ENCODE results near the gene NPHS1.

The NPHS1 gene

GRCh38 chr19:35788205-35788960 lies 63.9 kb downstream of the NPHS1 start:
- Histone ChIP-seq H3K4me1 (no peaks in the 10 kb centered on the region), H3K4me3 (ENCODE audit: low read depth, low read length) (no peak overlapping the region), H3K36me3 (no peaks in the 10 kb centered on the region), H3K27me3 (no peaks in the 10 kb centered on the region), H3K9me3 (no peaks in the 10 kb centered on the region)
- TF ChIP-seq, protein P1, sequence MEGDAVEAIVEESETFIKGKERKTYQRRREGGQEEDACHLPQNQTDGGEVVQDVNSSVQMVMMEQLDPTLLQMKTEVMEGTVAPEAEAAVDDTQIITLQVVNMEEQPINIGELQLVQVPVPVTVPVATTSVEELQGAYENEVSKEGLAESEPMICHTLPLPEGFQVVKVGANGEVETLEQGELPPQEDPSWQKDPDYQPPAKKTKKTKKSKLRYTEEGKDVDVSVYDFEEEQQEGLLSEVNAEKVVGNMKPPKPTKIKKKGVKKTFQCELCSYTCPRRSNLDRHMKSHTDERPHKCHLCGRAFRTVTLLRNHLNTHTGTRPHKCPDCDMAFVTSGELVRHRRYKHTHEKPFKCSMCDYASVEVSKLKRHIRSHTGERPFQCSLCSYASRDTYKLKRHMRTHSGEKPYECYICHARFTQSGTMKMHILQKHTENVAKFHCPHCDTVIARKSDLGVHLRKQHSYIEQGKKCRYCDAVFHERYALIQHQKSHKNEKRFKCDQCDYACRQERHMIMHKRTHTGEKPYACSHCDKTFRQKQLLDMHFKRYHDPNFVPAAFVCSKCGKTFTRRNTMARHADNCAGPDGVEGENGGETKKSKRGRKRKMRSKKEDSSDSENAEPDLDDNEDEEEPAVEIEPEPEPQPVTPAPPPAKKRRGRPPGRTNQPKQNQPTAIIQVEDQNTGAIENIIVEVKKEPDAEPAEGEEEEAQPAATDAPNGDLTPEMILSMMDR (IDR thresholded peaks at IDR 0.05; ENCODE audit: low read depth, low read length): no peak
- DNase-seq: no peak

DNA sequence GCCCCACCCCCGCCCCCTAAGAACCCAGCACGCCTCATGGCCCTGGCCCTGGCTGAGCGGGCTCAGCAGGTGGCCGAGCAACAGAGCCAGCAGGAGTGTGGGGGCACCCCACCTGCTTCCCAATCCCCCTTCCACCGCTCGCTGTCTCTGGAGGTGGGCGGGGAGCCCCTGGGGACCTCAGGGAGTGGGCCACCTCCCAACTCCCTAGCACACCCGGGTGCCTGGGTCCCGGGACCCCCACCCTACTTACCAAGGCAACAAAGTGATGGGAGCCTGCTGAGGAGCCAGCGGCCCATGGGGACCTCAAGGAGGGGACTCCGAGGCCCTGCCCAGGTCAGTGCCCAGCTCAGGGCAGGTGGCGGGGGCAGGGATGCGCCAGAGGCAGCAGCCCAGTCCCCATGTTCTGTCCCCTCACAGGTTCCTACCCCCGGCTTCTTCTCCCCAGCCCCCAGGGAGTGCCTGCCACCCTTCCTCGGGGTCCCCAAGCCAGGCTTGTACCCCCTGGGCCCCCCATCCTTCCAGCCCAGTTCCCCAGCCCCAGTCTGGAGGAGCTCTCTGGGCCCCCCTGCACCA lies 65.0 kb downstream of the NPHS1 start:
- H3K4me3 ChIP-seq (ENCODE audit: low read depth, low read length): no peak overlapping the region
- H3K36me3 ChIP-seq: peaks cover 2% of the 10 kb centered on the region; the same call in 1 of the 2 replicates
- no peaks in the 10 kb centered on the region for H3K27me3 ChIP-seq
- no peaks in the 10 kb centered on the region for H3K9me3 ChIP-seq
- no peak for DNase-seq
- TF ChIP-seq, protein P1 (IDR thresholded peaks at IDR 0.05; ENCODE audit: low read depth, low read length): no peak
- H3K4me1 ChIP-seq: no peaks in the 10 kb centered on the region

GRCh38 chr19:35786299-35787160 lies 65.8 kb downstream of the NPHS1 start:
- no peaks in the 10 kb centered on the region for H3K9me3 ChIP-seq
- H3K36me3 ChIP-seq: peaks cover 5% of the 10 kb centered on the region; the same call in 1 of the 2 replicates
- no peak overlapping the region for H3K4me3 ChIP-seq (ENCODE audit: low read depth, low read length)
- DNase-seq: no peak
- TF ChIP-seq, protein P1 (IDR thresholded peaks at IDR 0.05; ENCODE audit: low read depth, low read length): no peak
- H3K4me1 ChIP-seq: no peaks in the 10 kb centered on the region
- no peaks in the 10 kb centered on the region for H3K27me3 ChIP-seq

GRCh38 chr19:35785339-35785627 lies 67.0 kb downstream of the NPHS1 start:
- H3K4me3 ChIP-seq (ENCODE audit: low read depth, low read length): no peak overlapping the region
- DNase-seq: no peak
- peaks cover 5% of the 10 kb centered on the region; the same call in 1 of the 2 replicates for H3K36me3 ChIP-seq
- no peaks in the 10 kb centered on the region for H3K4me1 ChIP-seq
- TF ChIP-seq, protein P1 (IDR thresholded peaks at IDR 0.05; ENCODE audit: low read depth, low read length): no peak
- no peaks in the 10 kb centered on the region for H3K27me3 ChIP-seq
- no peaks in the 10 kb centered on the region for H3K9me3 ChIP-seq

DNA sequence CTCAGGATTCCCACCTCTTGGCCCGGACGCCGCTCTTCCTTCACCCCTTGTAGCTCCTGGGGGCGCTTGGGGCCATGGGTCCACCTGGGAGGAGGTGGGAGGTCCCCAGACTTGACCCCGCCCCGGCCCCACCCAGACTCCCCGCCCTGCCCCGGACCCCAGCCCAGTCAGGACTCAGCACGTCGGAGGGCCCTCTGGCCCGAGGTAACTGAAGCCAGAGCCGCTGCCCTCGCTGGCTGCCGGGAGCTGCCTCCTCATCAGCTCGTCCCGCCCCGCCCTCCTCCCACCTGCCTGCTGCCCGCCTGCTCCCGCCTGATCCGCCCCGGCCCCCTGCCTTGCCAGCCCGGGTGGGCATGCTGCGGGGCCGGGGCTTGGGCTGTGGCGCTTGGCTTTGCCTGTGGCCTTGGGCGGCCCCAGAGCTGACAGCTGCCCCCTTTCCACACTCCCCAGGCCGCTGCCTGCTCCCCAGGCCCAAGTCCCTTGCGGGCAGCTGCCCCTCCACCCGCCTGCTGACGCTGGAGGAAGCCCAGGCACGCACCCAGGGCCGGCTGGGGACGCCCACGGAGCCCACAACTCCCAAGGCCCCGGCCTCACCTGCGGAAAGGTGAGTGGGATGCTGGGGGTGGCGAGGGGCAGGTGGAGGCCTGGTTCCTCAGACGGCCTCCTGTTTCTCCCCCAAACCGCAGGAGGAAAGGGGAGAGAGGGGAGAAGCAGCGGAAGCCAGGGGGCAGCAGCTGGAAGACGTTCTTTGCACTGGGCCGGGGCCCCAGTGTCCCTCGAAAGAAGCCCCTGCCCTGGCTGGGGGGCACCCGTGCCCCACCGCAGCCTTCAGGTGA lies 67.6 kb downstream of the NPHS1 start:
- peaks cover 5% of the 10 kb centered on the region; the same call in 1 of the 2 replicates for H3K36me3 ChIP-seq

More for the DNA sequence above, 67.6 kb downstream of the NPHS1 start:
- TF ChIP-seq, protein P1 (IDR thresholded peaks at IDR 0.05; ENCODE audit: low read depth, low read length): no peak
- no peaks in the 10 kb centered on the region for H3K4me1 ChIP-seq
- no peak overlapping the region for H3K4me3 ChIP-seq (ENCODE audit: low read depth, low read length)
- DNase-seq: no peak
- H3K9me3 ChIP-seq: no peaks in the 10 kb centered on the region
- H3K27me3 ChIP-seq: no peaks in the 10 kb centered on the region

All from BE2C (cell line).